Hepatocyte (in vitro differentiated cells): ENCODE measurements around the gene FSTL3.

Experiments
- CTCF ChIP-seq: fragments of 200-600 bp; sonication (generic); IDR thresholded peaks from 2 replicates; pipeline ENCODE4 v1.5.1; 2016; ENCODE audit warnings: antibody characterized with exemption, mild to moderate bottlenecking; ENCODE audit not compliant: poor library complexity
- EZH2 ChIP-seq: fragments of 200-600 bp; sonication (generic); IDR thresholded peaks from 2 replicates; pipeline ENCODE4 v1.6.1; 2016; ENCODE audit warnings: antibody characterized with exemption, mild to moderate bottlenecking, borderline replicate concordance
- EZH2phosphoT487 ChIP-seq: fragments of 200-600 bp; sonication (generic); IDR thresholded peaks from one replicate; pipeline ENCODE4 v1.6.1; 2018; ENCODE audit warnings: antibody characterized with exemption, mild to moderate bottlenecking, low read depth, moderate library complexity; ENCODE audit not compliant: unreplicated experiment, severe bottlenecking

DNA sequence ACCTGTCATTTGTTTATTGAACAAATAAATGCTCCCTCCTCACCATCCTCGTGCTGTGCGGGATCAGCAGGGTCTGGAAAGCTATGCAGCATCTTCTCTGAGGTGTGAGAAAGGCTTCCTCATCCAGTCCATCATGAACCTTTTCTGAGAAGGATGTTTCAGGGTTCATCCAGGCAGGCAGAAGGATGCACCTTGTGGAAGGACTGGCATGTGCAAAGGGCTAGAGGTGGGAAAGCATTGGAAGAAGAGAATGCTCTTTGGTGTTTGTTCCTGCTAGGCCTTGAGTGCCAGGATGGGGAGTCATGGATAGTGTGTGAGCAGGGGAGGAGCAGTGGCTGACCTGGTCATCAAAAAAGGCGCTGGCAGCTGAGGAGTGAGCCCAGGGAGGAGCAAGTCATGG, 39.2 kb downstream of the FSTL3 start:
- no peak for TF ChIP-seq CTCF
- no peak for TF ChIP-seq EZH2
- TF ChIP-seq EZH2phosphoT487, result no peak
